HepG2 (cell line): ENCODE measurements around the gene C1orf35. TPM values are rescaled to one million over a fixed set of nuclear protein-coding genes. Genes with fewer than 3 reads are reported as not detected.

Experiments
- ATAC-seq: fragments of 200-7000 bp; cut with Tn5 transposase; 3 replicates; pipeline ENCODE4 v1.9.1; 2020; ENCODE audit warnings: mild to moderate bottlenecking, moderate library complexity
- BruUV-seq: library from RNA; stranded (reverse); fragments of 400-500 nt; replicated peaks from 2 replicates; lab custom pipeline; 2021; lab: Mats Ljungman, UMichigan
- CTCF ChIA-PET: fragments of 300-600 bp; formaldehyde crosslinking; extraction: SDS; loops from one replicate; lab custom pipeline; 2021; ENCODE audit warnings: low total read pairs, inconsistent platforms, low intra/inter-chr PET ratio; lab: Yijun Ruan, JAX
- POLR2A ChIA-PET: fragments of 350-600 bp; sonication (Branson Sonifier 250); formaldehyde crosslinking; loops from one replicate; lab custom pipeline; 2020; ENCODE audit warnings: antibody characterized with exemption, inconsistent platforms; lab: Yijun Ruan, JAX
- DNase-seq: peaks from one replicate; pipeline ENCODE4 v3.0.0-alpha.2; 2015; ENCODE audit warnings: low spot score
- FAIRE-seq: peaks from 3 replicates; lab custom pipeline; 2011; peaks lifted over from hg19 to GRCh38; lab: Jason Lieb, UNC
- H2AFZ ChIP-seq: one replicate; pipeline ENCODE4 v1.6.1; 2011; ENCODE audit warnings: low read length, inconsistent platforms
- H3K27ac ChIP-seq: fragments of 300-600 bp; 3 replicates; pipeline ENCODE4 v1.8.0; 2011; ENCODE audit warnings: mixed run types, mild to moderate bottlenecking, mixed read lengths, low read length, inconsistent platforms; ENCODE audit not compliant: insufficient read depth; ENCODE audit errors: extremely low read length
- H3K27me3 ChIP-seq, 2 experiments: fragments of 200-600 bp in 1 of 2; 2 replicates in 1 of 2; 3 replicates in 1 of 2; pipeline versions ENCODE4 v1.6.0 to v1.8.0; 2011; ENCODE audit warnings: low read length in 2 of 2, mild to moderate bottlenecking in 2 of 2, moderate library complexity in 2 of 2, inconsistent platforms in 1 of 2; ENCODE audit not compliant: insufficient read depth in 2 of 2, control insufficient read depth in 1 of 2
- H3K36me3 ChIP-seq, 2 experiments: fragments of 200-600 bp in 1 of 2; replicated peaks in 1 of 2; 2 replicates in 1 of 2; 3 replicates in 1 of 2; pipeline versions ENCODE4 v1.5.1 to v1.8.0; 2011; ENCODE audit warnings: low read length in 2 of 2, inconsistent platforms in 1 of 2; ENCODE audit not compliant: insufficient read depth in 2 of 2, control insufficient read depth in 1 of 2
- H3K4me1 ChIP-seq: 2 replicates; pipeline ENCODE4 v1.5.1; 2012; ENCODE audit warnings: low read length, inconsistent platforms; ENCODE audit not compliant: insufficient read depth
- H3K4me2 ChIP-seq: 2 replicates; pipeline ENCODE4 v1.6.0; 2011; ENCODE audit warnings: low read depth, low read length, inconsistent platforms
- H3K4me3 ChIP-seq, 3 experiments: fragments of 200-600 bp in 1 of 3; sonication (generic), shearing (Covaris generic) in 1 of 3; replicated peaks in 1 of 3; 2 replicates each; pipeline ENCODE4 v1.5.1; 2011 to 2016; ENCODE audit warnings: low read length in 3 of 3, inconsistent platforms in 2 of 3, low read depth in 2 of 3, mild to moderate bottlenecking in 2 of 3, control low read depth in 1 of 3, mixed read lengths in 1 of 3; ENCODE audit not compliant: insufficient read depth in 1 of 3
- H3K79me2 ChIP-seq: one replicate; pipeline ENCODE4 v1.6.1; 2011; ENCODE audit warnings: low read length, inconsistent platforms; ENCODE audit not compliant: insufficient read depth
- H3K9ac ChIP-seq: 2 replicates; pipeline ENCODE4 v1.6.0; 2011; ENCODE audit warnings: mild to moderate bottlenecking, low read depth, low read length, inconsistent platforms; ENCODE audit not compliant: insufficient read depth
- H3K9me3 ChIP-seq: 2 replicates; pipeline ENCODE4 v1.5.1; 2012; ENCODE audit warnings: mild to moderate bottlenecking, low read length
- H4K20me1 ChIP-seq: 2 replicates; pipeline ENCODE4 v1.6.0; 2011; ENCODE audit warnings: inconsistent platforms, mild to moderate bottlenecking, low read length, moderate library complexity; ENCODE audit not compliant: insufficient read depth
- ATRX ChIP-seq: sonication (generic); formaldehyde crosslinking; IDR thresholded peaks from 2 replicates; pipeline ENCODE4 v1.4.0; 2020; ENCODE audit warnings: missing genetic modification reagents, borderline replicate concordance
- CBX1 ChIP-seq: IDR thresholded peaks from one replicate; pipeline ENCODE4 v1.6.1; 2016; ENCODE audit warnings: antibody characterized with exemption, low read depth
- DPF2 ChIP-seq: sonication (generic); formaldehyde crosslinking; IDR thresholded peaks from 2 replicates; pipeline ENCODE4 v1.4.0; 2020; ENCODE audit warnings: mild to moderate bottlenecking, low read depth, missing genetic modification reagents, borderline replicate concordance
- MED13 ChIP-seq: sonication (generic); formaldehyde crosslinking; IDR thresholded peaks from 2 replicates; pipeline ENCODE4 v1.5.0; 2020; ENCODE audit warnings: missing genetic modification reagents
- NCOA2 ChIP-seq: sonication (generic); formaldehyde crosslinking; IDR thresholded peaks from 2 replicates; pipeline ENCODE4 v1.8.0; 2022; ENCODE audit warnings: inconsistent platforms
- STAT5B ChIP-seq: sonication (generic); formaldehyde crosslinking; IDR thresholded peaks from 2 replicates; pipeline ENCODE4 v1.4.0; 2020; ENCODE audit warnings: missing genetic modification reagents
- TARDBP ChIP-seq: sonication (generic); formaldehyde crosslinking; IDR thresholded peaks from 2 replicates; pipeline ENCODE4 v1.8.0; 2022; ENCODE audit warnings: mild to moderate bottlenecking, missing genetic modification reagents
- ZNF136 ChIP-seq: sonication (generic); formaldehyde crosslinking; IDR thresholded peaks from 2 replicates; pipeline ENCODE4 v1.8.1; 2022; ENCODE audit warnings: low read depth, mild to moderate bottlenecking, moderate library complexity, missing genetic modification reagents
- ZNF143 ChIP-seq: sonication (generic); formaldehyde crosslinking; IDR thresholded peaks from 2 replicates; pipeline ENCODE4 v1.4.0; 2020; ENCODE audit warnings: missing genetic modification reagents
- ZNF337 ChIP-seq: sonication (generic); formaldehyde crosslinking; IDR thresholded peaks from 2 replicates; pipeline ENCODE4 v1.5.1; 2020; ENCODE audit warnings: missing genetic modification reagents, low read depth, mild to moderate bottlenecking, borderline replicate concordance
- ZNF746 ChIP-seq: sonication (generic); formaldehyde crosslinking; IDR thresholded peaks from 2 replicates; pipeline ENCODE4 v1.8.0; 2022; ENCODE audit warnings: mild to moderate bottlenecking, missing genetic modification reagents
- ZNF777 ChIP-seq: sonication (generic); formaldehyde crosslinking; IDR thresholded peaks from 2 replicates; pipeline ENCODE4 v1.4.0; 2020; ENCODE audit warnings: missing genetic modification reagents
- ZNF841 ChIP-seq: sonication (generic); formaldehyde crosslinking; IDR thresholded peaks from 2 replicates; pipeline ENCODE4 v1.8.1; 2023; ENCODE audit warnings: missing genetic modification reagents, borderline replicate concordance
- WGBS: methylation state at CpG from one replicate; pipeline ENCODE4 v1.1.6; 2017; ENCODE audit warnings: low lambda C conversion rate; 5-methylcytosine and 5-hydroxymethylcytosine counted together
- in situ Hi-C: cut with HindIII; loops from 2 replicates; pipeline ENCODE4 v1.10.0; 2017; ENCODE audit warnings: low pct_unique_long_range_greater_than_20kb; ENCODE audit not compliant: extremely low pct_ligation_motif_present
- intact Hi-C: fragments of 100-400 bp; cut with micrococcal nuclease; formaldehyde crosslinking; loops from one replicate; pipeline ENCODE4 v1.10.0; 2022; ENCODE audit not compliant: unreplicated experiment
- polyA plus RNA-seq, 8 experiments: library from polyadenylated mRNA; depleted of rRNA in 3 of 8; stranded (reverse) in 7 of 8; unstranded in 1 of 8; fragments of >200 nt; fragmentation: Illumina TruSeq in 4 of 8; extraction: Trizol in 4 of 8; gene quantifications; 2 replicates each; pipeline versions ENCODE4 v1.2.1 to v1.2.3, GENCODE V29; 2011 to 2016; ENCODE audit warnings: low read depth in 4 of 8, missing spikeins in 1 of 8, mixed read lengths in 1 of 8; ENCODE audit not compliant: insufficient read depth in 1 of 8
- total RNA-seq, 5 experiments: library from RNA; depleted of rRNA; stranded (reverse); fragments of >200 nt; fragmentation: Illumina TruSeq; extraction: Trizol; gene quantifications; 2 replicates each; pipeline ENCODE4 v1.2.3, GENCODE V29; 2016; ENCODE audit warnings: low read depth in 1 of 5
- TF ChIP-seq, protein P1 (sequence below): sonication (generic); formaldehyde crosslinking; IDR thresholded peaks from 2 replicates; pipeline ENCODE4 v1.8.1; 2022; ENCODE audit warnings: mild to moderate bottlenecking, missing genetic modification reagents
- TF ChIP-seq, protein P2 (sequence below): sonication (generic); formaldehyde crosslinking; IDR thresholded peaks from 2 replicates; pipeline ENCODE4 v1.4.0; 2020; ENCODE audit warnings: missing genetic modification reagents
- TF ChIP-seq, protein P3 (sequence below): sonication (generic); formaldehyde crosslinking; IDR thresholded peaks from 2 replicates; pipeline ENCODE4 v1.8.1; 2023; ENCODE audit warnings: mild to moderate bottlenecking, missing genetic modification reagents
- TF ChIP-seq, protein P4 (sequence below): sonication (generic); formaldehyde crosslinking; IDR thresholded peaks from 2 replicates; pipeline ENCODE4 v1.4.0; 2020; ENCODE audit warnings: missing genetic modification reagents
- TF ChIP-seq, protein P5 (sequence below): sonication (generic); formaldehyde crosslinking; IDR thresholded peaks from 2 replicates; pipeline ENCODE4 v1.9.0; 2021; ENCODE audit warnings: missing genetic modification reagents, borderline replicate concordance

Gene C1orf35
- total and polyA plus RNA-seq, 2 of the 13 experiments (the other 11 are each of a cell fraction or from before 2014, with no cell fraction given), result 8.1 to 19.3 TPM

DNA sequence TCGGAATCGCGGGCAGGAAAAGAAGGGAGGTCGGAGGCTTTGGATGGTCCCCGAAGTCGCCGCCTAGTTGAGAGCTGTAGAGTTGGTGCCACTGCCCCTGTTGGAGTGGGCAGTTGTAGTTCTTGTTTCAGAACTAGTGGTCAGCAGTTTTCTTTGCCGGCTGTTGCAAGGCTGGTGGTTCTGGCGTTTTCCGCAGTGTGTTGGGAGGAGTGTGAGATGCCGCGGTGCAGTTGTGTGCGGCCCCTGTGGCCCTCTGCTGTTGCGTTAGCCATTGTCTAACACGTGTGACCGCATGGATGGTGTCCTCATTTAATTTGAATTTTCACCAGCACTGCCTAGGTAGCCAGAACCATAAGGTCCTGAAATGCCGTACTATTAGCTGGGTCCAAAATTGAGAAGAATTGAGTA lies 19.2 kb downstream of the C1orf35 start:
- BruUV-seq, result no TSS peak
- H3K27ac ChIP-seq, result peak overlapping the region; percentile 86
- intact Hi-C loops (loop anchor here (10.0 kb wide), 1 partner anchor 1149 kb away; no protein-coding TSS in a partner anchor), in situ Hi-C loops (no loop called here)
- no peaks in the 10 kb centered on the region for H3K9me3 ChIP-seq
- peak overlapping the region; percentile 100 for H3K9ac ChIP-seq
- no peak for ATAC-seq
- DNase-seq, result no peak
- WGBS, result 2% methylated on average over 12 of the region's 17 CpGs
- FAIRE-seq, result no peak
- peaks cover 75% of the 10 kb centered on the region for H3K79me2 ChIP-seq
- POLR2A ChIA-PET, result interaction anchor here (1.0 to 2.1 kb wide), 7 partner anchors 8 to 296 kb away, joined by 3 to 10 read pairs (median 4); partner anchors contain the start of genes IBA57 and MRPL55
- H3K36me3 ChIP-seq, result peaks cover 6 to 24% of the 10 kb centered on the region in 2 experiments
- H3K27me3 ChIP-seq, result no peaks in the 10 kb centered on the region; a peak in 1 of 5 replicates
- H2AFZ ChIP-seq, result no peak overlapping the region
- CTCF ChIA-PET, result no interaction called here
- H3K4me2 ChIP-seq, result peak overlapping the region; percentile 91
- H3K4me1 ChIP-seq, result peaks cover 56% of the 10 kb centered on the region
- H4K20me1 ChIP-seq, result peaks cover 56% of the 10 kb centered on the region
- peak overlapping the region; percentile 82 to 100 (median 85) for H3K4me3 ChIP-seq
- TF ChIP-seq TARDBP (CRISPR knock-in tag) (no peak), ZNF337 (CRISPR knock-in tag) (no peak), ZNF777 (CRISPR knock-in tag) (no peak), ZNF136 (CRISPR knock-in tag) (0 out of 2 replicates have a peak, but pooled peaks have one; percentile 34), CBX1 (no peak), NCOA2 (CRISPR knock-in tag) (no peak; the same call in 1 of the 2 replicates), MED13 (CRISPR knock-in tag) (no peak), ZNF841 (no peak), DPF2 (no peak), ATRX (CRISPR knock-in tag) (no peak), ZNF746 (CRISPR knock-in tag) (no peak), ZNF143 (0 out of 2 replicates have a peak, but pooled peaks have one; percentile 9), STAT5B (no peak)
- TF ChIP-seq, protein P1, sequence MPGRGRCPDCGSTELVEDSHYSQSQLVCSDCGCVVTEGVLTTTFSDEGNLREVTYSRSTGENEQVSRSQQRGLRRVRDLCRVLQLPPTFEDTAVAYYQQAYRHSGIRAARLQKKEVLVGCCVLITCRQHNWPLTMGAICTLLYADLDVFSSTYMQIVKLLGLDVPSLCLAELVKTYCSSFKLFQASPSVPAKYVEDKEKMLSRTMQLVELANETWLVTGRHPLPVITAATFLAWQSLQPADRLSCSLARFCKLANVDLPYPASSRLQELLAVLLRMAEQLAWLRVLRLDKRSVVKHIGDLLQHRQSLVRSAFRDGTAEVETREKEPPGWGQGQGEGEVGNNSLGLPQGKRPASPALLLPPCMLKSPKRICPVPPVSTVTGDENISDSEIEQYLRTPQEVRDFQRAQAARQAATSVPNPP (CRISPR knock-in tag), result no peak
- TF ChIP-seq, protein P2, sequence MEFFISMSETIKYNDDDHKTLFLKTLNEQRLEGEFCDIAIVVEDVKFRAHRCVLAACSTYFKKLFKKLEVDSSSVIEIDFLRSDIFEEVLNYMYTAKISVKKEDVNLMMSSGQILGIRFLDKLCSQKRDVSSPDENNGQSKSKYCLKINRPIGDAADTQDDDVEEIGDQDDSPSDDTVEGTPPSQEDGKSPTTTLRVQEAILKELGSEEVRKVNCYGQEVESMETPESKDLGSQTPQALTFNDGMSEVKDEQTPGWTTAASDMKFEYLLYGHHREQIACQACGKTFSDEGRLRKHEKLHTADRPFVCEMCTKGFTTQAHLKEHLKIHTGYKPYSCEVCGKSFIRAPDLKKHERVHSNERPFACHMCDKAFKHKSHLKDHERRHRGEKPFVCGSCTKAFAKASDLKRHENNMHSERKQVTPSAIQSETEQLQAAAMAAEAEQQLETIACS (CRISPR knock-in tag), result no peak
- TF ChIP-seq, protein P3, sequence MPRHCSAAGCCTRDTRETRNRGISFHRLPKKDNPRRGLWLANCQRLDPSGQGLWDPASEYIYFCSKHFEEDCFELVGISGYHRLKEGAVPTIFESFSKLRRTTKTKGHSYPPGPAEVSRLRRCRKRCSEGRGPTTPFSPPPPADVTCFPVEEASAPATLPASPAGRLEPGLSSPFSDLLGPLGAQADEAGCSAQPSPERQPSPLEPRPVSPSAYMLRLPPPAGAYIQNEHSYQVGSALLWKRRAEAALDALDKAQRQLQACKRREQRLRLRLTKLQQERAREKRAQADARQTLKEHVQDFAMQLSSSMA (CRISPR knock-in tag), result 0 out of 2 replicates have a peak, but pooled peaks have one; percentile 4
- TF ChIP-seq, protein P4, sequence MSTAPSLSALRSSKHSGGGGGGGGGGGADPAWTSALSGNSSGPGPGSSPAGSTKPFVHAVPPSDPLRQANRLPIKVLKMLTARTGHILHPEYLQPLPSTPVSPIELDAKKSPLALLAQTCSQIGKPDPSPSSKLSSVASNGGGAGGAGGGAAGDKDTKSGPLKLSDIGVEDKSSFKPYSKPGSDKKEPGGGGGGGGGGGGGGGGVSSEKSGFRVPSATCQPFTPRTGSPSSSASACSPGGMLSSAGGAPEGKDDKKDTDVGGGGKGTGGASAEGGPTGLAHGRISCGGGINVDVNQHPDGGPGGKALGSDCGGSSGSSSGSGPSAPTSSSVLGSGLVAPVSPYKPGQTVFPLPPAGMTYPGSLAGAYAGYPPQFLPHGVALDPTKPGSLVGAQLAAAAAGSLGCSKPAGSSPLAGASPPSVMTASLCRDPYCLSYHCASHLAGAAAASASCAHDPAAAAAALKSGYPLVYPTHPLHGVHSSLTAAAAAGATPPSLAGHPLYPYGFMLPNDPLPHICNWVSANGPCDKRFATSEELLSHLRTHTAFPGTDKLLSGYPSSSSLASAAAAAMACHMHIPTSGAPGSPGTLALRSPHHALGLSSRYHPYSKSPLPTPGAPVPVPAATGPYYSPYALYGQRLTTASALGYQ (CRISPR knock-in tag), result no peak
- TF ChIP-seq, protein P5, sequence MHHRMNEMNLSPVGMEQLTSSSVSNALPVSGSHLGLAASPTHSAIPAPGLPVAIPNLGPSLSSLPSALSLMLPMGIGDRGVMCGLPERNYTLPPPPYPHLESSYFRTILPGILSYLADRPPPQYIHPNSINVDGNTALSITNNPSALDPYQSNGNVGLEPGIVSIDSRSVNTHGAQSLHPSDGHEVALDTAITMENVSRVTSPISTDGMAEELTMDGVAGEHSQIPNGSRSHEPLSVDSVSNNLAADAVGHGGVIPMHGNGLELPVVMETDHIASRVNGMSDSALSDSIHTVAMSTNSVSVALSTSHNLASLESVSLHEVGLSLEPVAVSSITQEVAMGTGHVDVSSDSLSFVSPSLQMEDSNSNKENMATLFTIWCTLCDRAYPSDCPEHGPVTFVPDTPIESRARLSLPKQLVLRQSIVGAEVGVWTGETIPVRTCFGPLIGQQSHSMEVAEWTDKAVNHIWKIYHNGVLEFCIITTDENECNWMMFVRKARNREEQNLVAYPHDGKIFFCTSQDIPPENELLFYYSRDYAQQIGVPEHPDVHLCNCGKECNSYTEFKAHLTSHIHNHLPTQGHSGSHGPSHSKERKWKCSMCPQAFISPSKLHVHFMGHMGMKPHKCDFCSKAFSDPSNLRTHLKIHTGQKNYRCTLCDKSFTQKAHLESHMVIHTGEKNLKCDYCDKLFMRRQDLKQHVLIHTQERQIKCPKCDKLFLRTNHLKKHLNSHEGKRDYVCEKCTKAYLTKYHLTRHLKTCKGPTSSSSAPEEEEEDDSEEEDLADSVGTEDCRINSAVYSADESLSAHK (CRISPR knock-in tag), result 0 out of 2 replicates have a peak, but pooled peaks have one; percentile 14
